ENCODE measurements around the gene D2HGDH. TPM values are rescaled to one million over a fixed set of nuclear protein-coding genes. Genes with fewer than 3 reads are reported as not detected.

The D2HGDH gene
- total and polyA plus RNA-seq, 2 of the 8 experiments (the other 6 are each of a cell fraction or from before 2014, with no cell fraction given): 3.4 to 8.1 TPM

- no peak overlapping the region for H3K56ac ChIP-seq (replicated peaks; ENCODE audit: insufficient read length, low read depth, low read length)
- H2AFZ ChIP-seq (ENCODE audit: low read length): no peak overlapping the region
- H3K27ac ChIP-seq (ENCODE audit: low read depth, low read length): no peak overlapping the region
- H3K79me1 ChIP-seq (ENCODE audit: low read depth, low read length): no peaks in the 10 kb centered on the region
- no peaks in the 10 kb centered on the region for H3K79me2 ChIP-seq (ENCODE audit: control insufficient read depth in 1 of 2, insufficient read depth in 2 of 2, low read length in 2 of 2)
- no peaks in the 10 kb centered on the region for H3K23me2 ChIP-seq (ENCODE audit: low read depth, low read length)
- H3K4me1 ChIP-seq (replicated peaks in 1 of 4; ENCODE audit: control insufficient read depth in 3 of 4, insufficient read depth in 4 of 4, low read length in 3 of 4): no peaks in the 10 kb centered on the region
- POLR2A ChIA-PET (ENCODE audit: partially characterized antibody): no interaction called here
- FAIRE-seq (no peak), DNase-seq (ENCODE audit: low read depth in 1 of 2, low spot score in 2 of 2) (no peak)
- H3K27me3 ChIP-seq (replicated peaks in 1 of 4; ENCODE audit: control insufficient read depth in 3 of 4, extremely low read depth in 1 of 4, insufficient read depth in 3 of 4, low read length in 3 of 4): no peaks in the 10 kb centered on the region
- H2BK12ac ChIP-seq (ENCODE audit: low read depth, low read length): no peak overlapping the region
- H4K8ac ChIP-seq (ENCODE audit: extremely low read depth, insufficient read depth, low read length): no peak overlapping the region
- H2BK120ac ChIP-seq (replicated peaks; ENCODE audit: low read depth, low read length): no peak overlapping the region
- H2BK20ac ChIP-seq (ENCODE audit: low read length): no peak overlapping the region
- no peaks in the 10 kb centered on the region; a peak in 2 of 8 replicates for H3K36me3 ChIP-seq (ENCODE audit: control insufficient read depth in 2 of 4, insufficient read depth in 4 of 4, low read length in 3 of 4)
- H3K18ac ChIP-seq (ENCODE audit: extremely low read depth, low read length): no peak overlapping the region
- H3K4ac ChIP-seq (replicated peaks; ENCODE audit: insufficient read length, low read depth, low read length): no peak overlapping the region
- CTCF ChIA-PET (ENCODE audit: partially characterized antibody): no interaction called here
- no peak overlapping the region for H2AK5ac ChIP-seq (ENCODE audit: low read depth, low read length)
- no peak overlapping the region for H4K91ac ChIP-seq (replicated peaks; ENCODE audit: insufficient read length, low read length)
- no peak overlapping the region for H4K5ac ChIP-seq (ENCODE audit: insufficient read length, low read depth, low read length)
- H3K4me3 ChIP-seq (ENCODE audit: extremely low read depth in 1 of 4, insufficient read depth in 2 of 4, low read depth in 3 of 4, low read length in 4 of 4): no peak overlapping the region
- no peak overlapping the region for H2BK15ac ChIP-seq (ENCODE audit: low read length)
- H3K9ac ChIP-seq (replicated peaks in 1 of 4; ENCODE audit: extremely low read depth in 1 of 4, low read depth in 3 of 4, low read length in 3 of 4): no peak overlapping the region
- no peak overlapping the region for H3K14ac ChIP-seq (ENCODE audit: insufficient read length)
- 95% methylated on average over 14 of the region's 14 CpGs; no CpG with 5 or more reads in 1 of the 2 experiments for WGBS, 2 experiments (ENCODE audit: extremely low coverage in 1 of 2, insufficient coverage in 1 of 2, insufficient read length in 1 of 2, insufficient replicate concordance in 2 of 2, low coverage in 1 of 2, low lambda C conversion rate in 2 of 2, missing lambda C conversion rate in 1 of 2)
- no peaks in the 10 kb centered on the region for H3K9me3 ChIP-seq (ENCODE audit: insufficient read depth in 2 of 2, low read depth in 1 of 2, low read length in 1 of 2)
- no peak overlapping the region for H3K4me2 ChIP-seq (ENCODE audit: insufficient read depth in 1 of 2, low read depth in 2 of 2, low read length in 2 of 2)
- peaks cover 0 to 6% of the 10 kb centered on the region in 2 experiments for H4K20me1 ChIP-seq (replicated peaks in 1 of 2; ENCODE audit: control insufficient read depth in 1 of 2, insufficient read depth in 2 of 2, low read length in 2 of 2)
- no peak overlapping the region for H3K23ac ChIP-seq (ENCODE audit: insufficient read length)
- no peak overlapping the region for H2BK5ac ChIP-seq (ENCODE audit: low read depth, low read length)
- TF ChIP-seq BACH1 (IDR thresholded peaks at IDR 0.05; ENCODE audit: low read length) (no peak), ASH2L (IDR thresholded peaks at IDR 0.05; ENCODE audit: low read length) (no peak), BCL11A (IDR thresholded peaks at IDR 0.05; ENCODE audit: low read depth in 2 of 2, low read length in 2 of 2) (no peak), TBP (IDR thresholded peaks at IDR 0.05; ENCODE audit: low read depth, low read length) (no peak), ATF3 (IDR thresholded peaks at IDR 0.05; ENCODE audit: insufficient read depth, low read depth, low read length) (no peak), RXRA (IDR thresholded peaks at IDR 0.05; ENCODE audit: insufficient read depth, low read depth, low read length) (no peak), RBBP5 (IDR thresholded peaks at IDR 0.05; ENCODE audit: borderline replicate concordance, low read depth, low read length) (no peak), SIRT6 (IDR thresholded peaks at IDR 0.05; ENCODE audit: low read length) (no peak), NRF1 (IDR thresholded peaks at IDR 0.05; ENCODE audit: low read depth, low read length) (no peak), SUZ12 (IDR thresholded peaks at IDR 0.05; ENCODE audit: low read length) (no peak), SAP30 (IDR thresholded peaks at IDR 0.05; ENCODE audit: insufficient read depth, insufficient replicate concordance, low read length) (no peak), CREB1 (IDR thresholded peaks at IDR 0.05) (no peak), SP2 (IDR thresholded peaks at IDR 0.05; ENCODE audit: low read length) (no peak), SIX5 (IDR thresholded peaks at IDR 0.05; ENCODE audit: low read depth, low read length) (no peak), RAD21 (IDR thresholded peaks at IDR 0.05 in 1 of 2, conservative IDR thresholded peaks at IDR 0.05 in 1 of 2; ENCODE audit: low read depth in 2 of 2, low read length in 2 of 2) (no peak)
Observed at GRCh38 chr2:241752253-241752652, 17.8 kb downstream of the D2HGDH start.
